Stomach (tissue), 9 donors: Measurements from ENCODE around the gene CDC42. TPM values are rescaled to one million over a fixed set of nuclear protein-coding genes. Genes with fewer than 3 reads are reported as not detected.
A peak's percentile ranks its signal among the peaks of the same experiment; 100 is the strongest.

Experiments used
- DNase-seq, 2 donors: peaks; one replicate each; pipeline versions ENCODE4 v3.0.0 to v3.0.0-alpha.2; 2013 to 2019
- H3K27ac ChIP-seq, 5 donors: fragments of 200-600 bp in 4 of 5; sonication (generic) in 4 of 5; one replicate each; pipeline ENCODE4 v1.5.1; 2013 to 2019; ENCODE audit warnings: mild to moderate bottlenecking in 1 of 5, moderate library complexity in 1 of 5
- H3K27me3 ChIP-seq, 3 donors: fragments of 200-600 bp; sonication (generic); one replicate each; pipeline ENCODE4 v1.5.1; 2017 to 2019; ENCODE audit warnings: mixed run types in 1 of 3
- H3K36me3 ChIP-seq, 4 donors: fragments of 200-600 bp; sonication (generic); 1 replicate in 3 of 4; 2 replicates in 1 of 4; pipeline ENCODE4 v1.5.1; 2016 to 2019
- H3K4me1 ChIP-seq, 4 donors: fragments of 200-600 bp; sonication (generic); one replicate each; pipeline ENCODE4 v1.5.1; 2016 to 2019
- H3K4me3 ChIP-seq, 4 donors: fragments of 200-600 bp; sonication (generic) in 3 of 4; one replicate each; pipeline ENCODE4 v1.5.1; 2016 to 2019; ENCODE audit warnings: mild to moderate bottlenecking in 1 of 4
- H3K9me3 ChIP-seq, 4 donors: fragments of 200-600 bp; sonication (generic); one replicate each; pipeline ENCODE4 v1.5.1; 2016 to 2019
- CTCF ChIP-seq, 7 experiments: fragments of 450-650 bp in 4 of 7; fragments of 200-600 bp in 3 of 7; sonication (generic) in 3 of 7; IDR thresholded peaks; one replicate each; pipeline ENCODE4 v1.5.1; 2016 to 2019; ENCODE audit warnings: antibody characterized with exemption in 7 of 7, control low read depth in 2 of 7, mild to moderate bottlenecking in 1 of 7
- EP300 ChIP-seq: sonication (generic); formaldehyde crosslinking; IDR thresholded peaks from one replicate; pipeline ENCODE4 v1.6.1; 2017; ENCODE audit warnings: antibody characterized with exemption
- POLR2A ChIP-seq, 4 donors: fragments of 450-650 bp; IDR thresholded peaks; one replicate each; pipeline ENCODE4 v1.6.1; 2016; ENCODE audit warnings: antibody characterized with exemption in 4 of 4, control low read depth in 2 of 4, mild to moderate bottlenecking in 1 of 4, moderate library complexity in 1 of 4
- POLR2AphosphoS5 ChIP-seq, 3 donors: sonication (generic); formaldehyde crosslinking; IDR thresholded peaks; one replicate each; pipeline ENCODE4 v1.6.1; 2016; ENCODE audit warnings: antibody characterized with exemption in 3 of 3
- WGBS, 5 donors: extraction: QIAGEN DNeasy Blood & Tissue Kit in 3 of 5; methylation state at CpG; one replicate each; pipeline versions ENCODE4 v1.1.5 to v1.1.7; 2013 to 2018; 5-methylcytosine and 5-hydroxymethylcytosine counted together
- intact Hi-C: fragments of 100-400 bp; cut with DNase I; formaldehyde crosslinking; loops from one replicate; pipeline ENCODE4 v1.15.1; 2023; ENCODE audit warnings: low total_unique reads
- polyA plus RNA-seq, 3 donors: library from polyadenylated mRNA; stranded (reverse); fragments of 200-250 nt; gene quantifications; one replicate each; pipeline ENCODE4 v1.2.3, GENCODE V29; 2013
- total RNA-seq, 5 donors: library from RNA; depleted of rRNA; stranded (reverse); fragments of >200 nt; gene quantifications; one replicate each; pipeline versions ENCODE4 v1.1.0 to v1.2.3, GENCODE V29; 2014 to 2016
- donor health status: healthy with polysubstance abuse.
- donor health status: Bipolar disorder and iron deficiency.
- donor health status: healthy.

Gene CDC42
- total and polyA plus RNA-seq, 8 donors = 72.4 to 425 (median 122) TPM

GRCh38 chr1:22025368-22026155 lies 26.9 kb upstream of the CDC42 start:
- Histone ChIP-seq H3K27me3 (no peaks in the 10 kb centered on the region), H3K9me3 (no peaks in the 10 kb centered on the region), H3K36me3 (peaks cover 0 to 3% (median 1%) of the 10 kb centered on the region in 4 donors), H3K27ac (peak overlapping the region; percentile 97 to 100 (median 99)), H3K4me3 (peak overlapping the region; percentile 68 to 93 (median 89)), H3K4me1 (peaks cover 13 to 50% (median 31%) of the 10 kb centered on the region in 4 donors)
- intact Hi-C loops = no loop called here
- WGBS, 5 donors = 0 to 1% (median 0%) methylated on average over 25 to 42 of the region's 42 CpGs
- no peak for TF ChIP-seq CTCF (IDR thresholded peaks at IDR 0.05)
- peak in 2 of 4 donors; percentile 44 to 57 for TF ChIP-seq POLR2A (IDR thresholded peaks at IDR 0.05)
- no peak for TF ChIP-seq EP300
- peak; percentile 43 to 95 (median 86) for TF ChIP-seq POLR2AphosphoS5 (IDR thresholded peaks at IDR 0.05)
- peak; percentile 85 to 96 for DNase-seq

GRCh38 chr1:22026924-22027289 lies 25.6 kb upstream of the CDC42 start:
- Histone ChIP-seq H3K27me3 (no peaks in the 10 kb centered on the region), H3K4me3 (no peak overlapping the region), H3K27ac (no peak overlapping the region), H3K9me3 (no peaks in the 10 kb centered on the region), H3K36me3 (peaks cover 0 to 5% (median 3%) of the 10 kb centered on the region in 4 donors), H3K4me1 (peaks cover 13 to 63% (median 38%) of the 10 kb centered on the region in 4 donors)
- TF ChIP-seq POLR2A (IDR thresholded peaks at IDR 0.05) (no peak), CTCF (IDR thresholded peaks at IDR 0.05) (no peak), EP300 (no peak), POLR2AphosphoS5 (IDR thresholded peaks at IDR 0.05) (no peak)
- WGBS, 5 donors = 70 to 85% (median 77%) methylated on average over 3 of the region's 3 CpGs
- no peak for DNase-seq
- intact Hi-C loops = no loop called here

GRCh38 chr1:22030057-22030456 lies 22.5 kb upstream of the CDC42 start:
- H3K27me3 ChIP-seq = no peaks in the 10 kb centered on the region
- no peak for DNase-seq
- WGBS, 5 donors = 79 to 89% (median 81%) methylated on average over 4 of the region's 4 CpGs
- intact Hi-C loops = no loop called here
- TF ChIP-seq POLR2A (IDR thresholded peaks at IDR 0.05) (no peak), CTCF (IDR thresholded peaks at IDR 0.05) (no peak), POLR2AphosphoS5 (IDR thresholded peaks at IDR 0.05) (no peak), EP300 (no peak)
- no peaks in the 10 kb centered on the region for H3K9me3 ChIP-seq
- H3K27ac ChIP-seq = peak overlapping the region in 2 of 5 donors; percentile 29 to 70
- H3K4me1 ChIP-seq = peaks cover 4 to 46% (median 23%) of the 10 kb centered on the region in 4 donors
- no peak overlapping the region for H3K4me3 ChIP-seq
- H3K36me3 ChIP-seq = peaks cover 0 to 5% (median 3%) of the 10 kb centered on the region in 4 donors

- Histone ChIP-seq H3K4me3 (no peak overlapping the region), H3K36me3 (peaks cover 0 to 5% (median 3%) of the 10 kb centered on the region in 4 donors), H3K27me3 (no peaks in the 10 kb centered on the region), H3K27ac (peak overlapping the region in 2 of 5 donors; percentile 29 to 70), H3K9me3 (no peaks in the 10 kb centered on the region), H3K4me1 (peaks cover 4 to 46% (median 23%) of the 10 kb centered on the region in 4 donors)
- intact Hi-C loops = no loop called here
- 69 to 80% (median 70%) methylated on average over 3 of the region's 3 CpGs for WGBS, 5 donors
- TF ChIP-seq POLR2AphosphoS5 (IDR thresholded peaks at IDR 0.05) (no peak), POLR2A (IDR thresholded peaks at IDR 0.05) (no peak), EP300 (no peak), CTCF (IDR thresholded peaks at IDR 0.05) (no peak)
- DNase-seq = no peak
Measured at GRCh38 chr1:22030473-22030872, 22.0 kb upstream of the CDC42 start.
